ENCODE data around the gene INSL3. TPM values are rescaled to one million over a fixed set of nuclear protein-coding genes. Genes with fewer than 3 reads are reported as not detected.
"Not testable (repeated sequence)": the region's sequence is repeated elsewhere in the genome, so short reads cannot be mapped to it uniquely, and the experiment has no call there.

The INSL3 gene
- polyA plus RNA-seq, 1 donor (not counting 4 experiments of a cell fraction or from before 2014, with no cell fraction given), result not detected

DNA sequence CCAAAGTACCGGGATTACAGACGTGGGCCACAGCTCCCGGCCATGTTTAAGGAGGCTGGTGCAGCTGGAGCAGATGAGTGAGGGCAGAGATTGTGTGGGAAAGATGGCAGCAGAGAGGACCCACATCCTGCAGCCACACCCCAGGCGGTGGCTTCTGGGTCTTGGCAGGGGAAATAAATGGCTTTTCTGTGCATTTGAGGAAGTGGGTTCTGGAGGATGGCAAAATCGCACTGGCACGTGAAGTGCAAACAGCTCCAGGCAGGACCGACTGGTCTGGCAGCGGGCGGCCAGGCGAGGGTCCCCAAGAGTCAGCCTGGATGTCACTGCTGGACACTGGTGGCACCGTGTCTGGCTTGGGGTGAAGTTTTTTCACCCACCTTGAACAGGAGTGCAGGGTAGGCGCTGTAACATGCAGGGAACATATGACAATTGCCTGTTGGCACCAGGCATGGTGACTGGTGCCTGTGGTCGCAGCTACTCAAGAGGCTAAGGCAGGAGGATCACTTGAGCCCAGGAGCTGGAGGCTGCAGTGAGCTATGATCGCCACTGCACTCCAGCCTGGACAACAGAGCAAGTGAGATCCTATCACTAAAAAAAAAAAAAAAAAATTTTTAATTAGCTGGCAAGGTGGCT is 17.9 kb downstream of the INSL3 start:
- DNase-seq (ENCODE audit: low read depth, low spot score) (no peak), FAIRE-seq (no peak)
- Histone ChIP-seq H3K9me1 (ENCODE audit: control insufficient read depth, extremely low read depth, insufficient read depth, low read length) (no peaks in the 10 kb centered on the region), H3K27ac (ENCODE audit: control insufficient read depth, insufficient read depth, low read length) (no peak overlapping the region), H3K4me3 (ENCODE audit: control insufficient read depth in 2 of 3, extremely low read depth in 1 of 3, insufficient read depth in 2 of 3, low read depth in 1 of 3, low read length in 3 of 3) (no peak overlapping the region), H3K79me2 (ENCODE audit: control insufficient read depth, insufficient read depth, low read length) (no peaks in the 10 kb centered on the region), H3K27me3 (ENCODE audit: control insufficient read depth, extremely low read depth, insufficient read depth, low read length) (no peaks in the 10 kb centered on the region), H3K9ac (ENCODE audit: control insufficient read depth, extremely low read depth, insufficient read depth, low read length) (no peak overlapping the region), H3K4me1 (ENCODE audit: control insufficient read depth, extremely low read depth, insufficient read depth, low read length) (no peaks in the 10 kb centered on the region), H2AFZ (ENCODE audit: control insufficient read depth, low read length) (no peak overlapping the region), H3K36me3 (ENCODE audit: control insufficient read depth in 2 of 2, extremely low read depth in 1 of 2, insufficient read depth in 2 of 2, low read length in 2 of 2) (peaks cover 0 to 2% of the 10 kb centered on the region in 2 experiments), H3K9me3 (ENCODE audit: control insufficient read depth, low read depth, low read length) (no peaks in the 10 kb centered on the region), H4K20me1 (ENCODE audit: control insufficient read depth, extremely low read depth, insufficient read depth, low read length) (no peaks in the 10 kb centered on the region), H3K4me2 (ENCODE audit: control insufficient read depth, extremely low read depth, insufficient read depth, low read depth, low read length) (no peak overlapping the region)
- dilution Hi-C loops (cut with MboI; ENCODE audit: extremely low pct_ligation_motif_present, low sequenced_read_pairs), result no loop called here
- no peak for TF ChIP-seq EZH2 (IDR thresholded peaks at IDR 0.05; ENCODE audit: low read length)
- no peak for TF ChIP-seq CTCF (optimal IDR thresholded peaks at IDR 0.05 in 1 of 3, IDR thresholded peaks at IDR 0.05 in 1 of 3, conservative IDR thresholded peaks at IDR 0.05 in 1 of 3; ENCODE audit: extremely low read depth in 1 of 3, insufficient read depth in 2 of 3, low read length in 3 of 3)

GRCh38 chr19:17802137-17802858 is 19.0 kb downstream of the INSL3 start:
- no peak for TF ChIP-seq EZH2 (IDR thresholded peaks at IDR 0.05; ENCODE audit: low read length)
- no peak for TF ChIP-seq CTCF (optimal IDR thresholded peaks at IDR 0.05 in 1 of 3, IDR thresholded peaks at IDR 0.05 in 1 of 3, conservative IDR thresholded peaks at IDR 0.05 in 1 of 3; ENCODE audit: extremely low read depth in 1 of 3, insufficient read depth in 2 of 3, low read length in 3 of 3)
- no peak overlapping the region for H3K4me2 ChIP-seq (ENCODE audit: control insufficient read depth, extremely low read depth, insufficient read depth, low read depth, low read length)
- H3K4me3 ChIP-seq (ENCODE audit: control insufficient read depth in 2 of 3, extremely low read depth in 1 of 3, insufficient read depth in 2 of 3, low read depth in 1 of 3, low read length in 3 of 3), result no peak overlapping the region
- H3K9me1 ChIP-seq (ENCODE audit: control insufficient read depth, extremely low read depth, insufficient read depth, low read length), result no peaks in the 10 kb centered on the region
- no peaks in the 10 kb centered on the region for H3K9me3 ChIP-seq (ENCODE audit: control insufficient read depth, low read depth, low read length)
- dilution Hi-C loops (cut with MboI; ENCODE audit: extremely low pct_ligation_motif_present, low sequenced_read_pairs), result no loop called here
- no peaks in the 10 kb centered on the region for H3K36me3 ChIP-seq (ENCODE audit: control insufficient read depth in 2 of 2, extremely low read depth in 1 of 2, insufficient read depth in 2 of 2, low read length in 2 of 2)
- no peak overlapping the region for H2AFZ ChIP-seq (ENCODE audit: control insufficient read depth, low read length)
- H3K79me2 ChIP-seq (ENCODE audit: control insufficient read depth, insufficient read depth, low read length), result peaks cover 2% of the 10 kb centered on the region
- no peak overlapping the region for H3K27ac ChIP-seq (ENCODE audit: control insufficient read depth, insufficient read depth, low read length)
- H3K9ac ChIP-seq (ENCODE audit: control insufficient read depth, extremely low read depth, insufficient read depth, low read length), result no peak overlapping the region
- DNase-seq (ENCODE audit: low read depth, low spot score), result no peak
- FAIRE-seq, result no peak
- peaks cover 9% of the 10 kb centered on the region for H3K4me1 ChIP-seq (ENCODE audit: control insufficient read depth, extremely low read depth, insufficient read depth, low read length)
- no peaks in the 10 kb centered on the region for H4K20me1 ChIP-seq (ENCODE audit: control insufficient read depth, extremely low read depth, insufficient read depth, low read length)
- no peaks in the 10 kb centered on the region for H3K27me3 ChIP-seq (ENCODE audit: control insufficient read depth, extremely low read depth, insufficient read depth, low read length)

DNA sequence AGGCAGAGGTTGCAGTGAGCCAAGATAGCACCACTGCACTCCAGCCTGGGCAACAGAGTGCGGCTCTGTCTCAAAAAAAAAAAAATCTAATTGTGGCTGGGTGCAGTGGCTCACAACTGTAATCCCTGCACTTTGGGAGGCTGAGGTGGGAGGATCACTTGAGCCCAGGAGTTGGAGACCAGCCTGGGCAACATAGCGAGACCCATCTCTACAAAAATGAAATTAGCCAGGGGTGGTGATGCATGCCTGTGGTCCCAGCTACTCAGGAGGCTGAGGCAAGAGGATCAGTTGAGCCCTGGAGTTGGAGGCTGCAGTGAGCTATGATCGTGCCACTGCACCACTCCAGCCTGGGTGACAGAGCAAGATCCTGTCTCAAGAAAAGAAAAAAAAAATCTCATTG is 22.7 kb downstream of the INSL3 start:
- H2AFZ ChIP-seq (ENCODE audit: control insufficient read depth, low read length); H3K36me3 ChIP-seq (ENCODE audit: control insufficient read depth in 2 of 2, extremely low read depth in 1 of 2, insufficient read depth in 2 of 2, low read length in 2 of 2); FAIRE-seq; dilution Hi-C loops (cut with MboI; ENCODE audit: extremely low pct_ligation_motif_present, low sequenced_read_pairs); H3K4me2 ChIP-seq (ENCODE audit: control insufficient read depth, extremely low read depth, insufficient read depth, low read depth, low read length); H3K4me3 ChIP-seq (ENCODE audit: control insufficient read depth in 2 of 3, extremely low read depth in 1 of 3, insufficient read depth in 2 of 3, low read depth in 1 of 3, low read length in 3 of 3); DNase-seq (ENCODE audit: low read depth, low spot score); H3K9ac ChIP-seq (ENCODE audit: control insufficient read depth, extremely low read depth, insufficient read depth, low read length); H4K20me1 ChIP-seq (ENCODE audit: control insufficient read depth, extremely low read depth, insufficient read depth, low read length); H3K9me3 ChIP-seq (ENCODE audit: control insufficient read depth, low read depth, low read length); H3K27me3 ChIP-seq (ENCODE audit: control insufficient read depth, extremely low read depth, insufficient read depth, low read length); H3K79me2 ChIP-seq (ENCODE audit: control insufficient read depth, insufficient read depth, low read length); H3K27ac ChIP-seq (ENCODE audit: control insufficient read depth, insufficient read depth, low read length); H3K9me1 ChIP-seq (ENCODE audit: control insufficient read depth, extremely low read depth, insufficient read depth, low read length): not testable (repeated sequence)
- H3K4me1 ChIP-seq (ENCODE audit: control insufficient read depth, extremely low read depth, insufficient read depth, low read length), result peaks cover 36% of the 10 kb centered on the region
